Stomach (tissue), 9 donors: ENCODE results near the gene KCNC1. TPM values are rescaled to one million over a fixed set of nuclear protein-coding genes. Genes with fewer than 3 reads are reported as not detected.

Experiments
- DNase-seq, 2 donors: peaks; one replicate each; pipeline versions ENCODE4 v3.0.0 to v3.0.0-alpha.2; 2013 to 2019
- H3K27ac ChIP-seq, 5 donors: fragments of 200-600 bp in 4 of 5; sonication (generic) in 4 of 5; one replicate each; pipeline ENCODE4 v1.5.1; 2013 to 2019; ENCODE audit warnings: mild to moderate bottlenecking in 1 of 5, moderate library complexity in 1 of 5
- H3K27me3 ChIP-seq, 3 donors: fragments of 200-600 bp; sonication (generic); one replicate each; pipeline ENCODE4 v1.5.1; 2017 to 2019; ENCODE audit warnings: mixed run types in 1 of 3
- H3K36me3 ChIP-seq, 4 donors: fragments of 200-600 bp; sonication (generic); 1 replicate in 3 of 4; 2 replicates in 1 of 4; pipeline ENCODE4 v1.5.1; 2016 to 2019
- H3K4me1 ChIP-seq, 4 donors: fragments of 200-600 bp; sonication (generic); one replicate each; pipeline ENCODE4 v1.5.1; 2016 to 2019
- H3K4me3 ChIP-seq, 4 donors: fragments of 200-600 bp; sonication (generic) in 3 of 4; one replicate each; pipeline ENCODE4 v1.5.1; 2016 to 2019; ENCODE audit warnings: mild to moderate bottlenecking in 1 of 4
- H3K9me3 ChIP-seq, 4 donors: fragments of 200-600 bp; sonication (generic); one replicate each; pipeline ENCODE4 v1.5.1; 2016 to 2019
- CTCF ChIP-seq, 7 experiments: fragments of 450-650 bp in 4 of 7; fragments of 200-600 bp in 3 of 7; sonication (generic) in 3 of 7; IDR thresholded peaks; one replicate each; pipeline ENCODE4 v1.5.1; 2016 to 2019; ENCODE audit warnings: antibody characterized with exemption in 7 of 7, control low read depth in 2 of 7, mild to moderate bottlenecking in 1 of 7
- EP300 ChIP-seq: sonication (generic); formaldehyde crosslinking; IDR thresholded peaks from one replicate; pipeline ENCODE4 v1.6.1; 2017; ENCODE audit warnings: antibody characterized with exemption
- POLR2A ChIP-seq, 4 donors: fragments of 450-650 bp; IDR thresholded peaks; one replicate each; pipeline ENCODE4 v1.6.1; 2016; ENCODE audit warnings: antibody characterized with exemption in 4 of 4, control low read depth in 2 of 4, mild to moderate bottlenecking in 1 of 4, moderate library complexity in 1 of 4
- POLR2AphosphoS5 ChIP-seq, 3 donors: sonication (generic); formaldehyde crosslinking; IDR thresholded peaks; one replicate each; pipeline ENCODE4 v1.6.1; 2016; ENCODE audit warnings: antibody characterized with exemption in 3 of 3
- WGBS, 5 donors: extraction: QIAGEN DNeasy Blood & Tissue Kit in 3 of 5; methylation state at CpG; one replicate each; pipeline versions ENCODE4 v1.1.5 to v1.1.7; 2013 to 2018; 5-methylcytosine and 5-hydroxymethylcytosine counted together
- intact Hi-C: fragments of 100-400 bp; cut with DNase I; formaldehyde crosslinking; loops from one replicate; pipeline ENCODE4 v1.15.1; 2023; ENCODE audit warnings: low total_unique reads
- polyA plus RNA-seq, 3 donors: library from polyadenylated mRNA; stranded (reverse); fragments of 200-250 nt; gene quantifications; one replicate each; pipeline ENCODE4 v1.2.3, GENCODE V29; 2013
- total RNA-seq, 5 donors: library from RNA; depleted of rRNA; stranded (reverse); fragments of >200 nt; gene quantifications; one replicate each; pipeline versions ENCODE4 v1.1.0 to v1.2.3, GENCODE V29; 2014 to 2016
- donor health status: healthy with polysubstance abuse.
- donor health status: Bipolar disorder and iron deficiency.
- donor health status: healthy.

Gene KCNC1
- total and polyA plus RNA-seq, 8 donors, result 0.03 to 0.18 TPM; not detected in 6

- H3K4me1 ChIP-seq, result peaks cover 0 to 8% (median 0%) of the 10 kb centered on the region in 4 donors
- H3K27ac ChIP-seq, result no peak overlapping the region
- H3K4me3 ChIP-seq, result no peak overlapping the region
- no peaks in the 10 kb centered on the region for H3K36me3 ChIP-seq
- H3K27me3 ChIP-seq, result peaks cover 0 to 33% (median 27%) of the 10 kb centered on the region in 3 donors
- no peak for TF ChIP-seq POLR2A (IDR thresholded peaks at IDR 0.05)
- no peak for TF ChIP-seq EP300
- no peak for TF ChIP-seq CTCF (IDR thresholded peaks at IDR 0.05)
- TF ChIP-seq POLR2AphosphoS5 (IDR thresholded peaks at IDR 0.05), result no peak
- H3K9me3 ChIP-seq, result peaks cover 0 to 7% (median 3%) of the 10 kb centered on the region in 4 donors
- DNase-seq, result peak in 1 of 2 donors; percentile 19
- 69 to 83% (median 77%) methylated on average over 5 of the region's 5 CpGs for WGBS, 5 donors
- intact Hi-C loops, result no loop called here
Observed at GRCh38 chr11:17699147-17700114, 35.1 kb upstream of the KCNC1 start.

- Histone ChIP-seq H3K9me3 (peaks cover 0 to 7% (median 3%) of the 10 kb centered on the region in 4 donors), H3K27ac (no peak overlapping the region), H3K27me3 (peaks cover 0 to 18% (median 11%) of the 10 kb centered on the region in 3 donors), H3K4me3 (no peak overlapping the region), H3K4me1 (peaks cover 0 to 2% (median 0%) of the 10 kb centered on the region in 4 donors), H3K36me3 (no peaks in the 10 kb centered on the region)
- TF ChIP-seq POLR2A (IDR thresholded peaks at IDR 0.05) (no peak), POLR2AphosphoS5 (IDR thresholded peaks at IDR 0.05) (no peak), CTCF (IDR thresholded peaks at IDR 0.05) (no peak), EP300 (no peak)
- DNase-seq, result no peak
- WGBS, 5 donors, result 70 to 82% (median 77%) methylated on average over 4 of the region's 4 CpGs
- intact Hi-C loops, result no loop called here
Observed at GRCh38 chr11:17700991-17701390, 33.6 kb upstream of the KCNC1 start.

DNA sequence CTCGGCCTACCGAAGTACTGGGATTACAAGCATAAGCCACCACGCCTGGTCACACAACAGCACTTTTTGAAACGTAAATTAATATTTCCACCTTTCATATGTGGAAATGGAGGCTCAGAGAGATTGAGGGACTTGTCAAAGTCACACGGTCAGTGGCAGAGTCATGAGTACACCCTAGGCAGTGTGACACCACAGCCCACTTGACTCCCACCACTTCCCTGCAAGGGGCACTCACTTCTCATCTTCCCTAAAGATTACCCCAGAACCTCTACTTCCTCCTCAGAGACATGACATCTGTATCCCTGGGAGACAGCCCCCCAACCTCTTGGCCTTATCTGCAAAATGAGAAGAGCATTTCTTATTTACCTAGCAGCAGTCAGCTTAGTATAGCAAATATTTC lies 31.7 kb upstream of the KCNC1 start:
- Histone ChIP-seq H3K9me3 (peaks cover 0 to 7% (median 3%) of the 10 kb centered on the region in 4 donors), H3K4me3 (no peak overlapping the region), H3K27ac (no peak overlapping the region), H3K36me3 (no peaks in the 10 kb centered on the region), H3K4me1 (no peaks in the 10 kb centered on the region), H3K27me3 (peaks cover 0 to 4% (median 0%) of the 10 kb centered on the region in 3 donors)
- WGBS, 5 donors, result 63 to 81% (median 70%) methylated on average over 5 of the region's 5 CpGs
- intact Hi-C loops, result no loop called here
- DNase-seq, result no peak
- no peak for TF ChIP-seq CTCF (IDR thresholded peaks at IDR 0.05)
- TF ChIP-seq POLR2A (IDR thresholded peaks at IDR 0.05), result no peak
- no peak for TF ChIP-seq POLR2AphosphoS5 (IDR thresholded peaks at IDR 0.05)
- TF ChIP-seq EP300, result no peak

- Histone ChIP-seq H3K4me3 (no peak overlapping the region), H3K9me3 (peaks cover 0 to 7% (median 3%) of the 10 kb centered on the region in 4 donors), H3K27me3 (peaks cover 0 to 15% (median 0%) of the 10 kb centered on the region in 3 donors), H3K4me1 (no peaks in the 10 kb centered on the region), H3K27ac (no peak overlapping the region), H3K36me3 (no peaks in the 10 kb centered on the region)
- intact Hi-C loops, result no loop called here
- TF ChIP-seq EP300, result no peak
- no peak for DNase-seq
- 94 to 97% (median 95%) methylated on average over 2 of the region's 2 CpGs for WGBS, 5 donors
Observed at GRCh38 chr11:17703951-17704350, 30.6 kb upstream of the KCNC1 start.
